ENCODE data around the gene KCTD16.

Gene KCTD16

GRCh38 chr5:144206141-144206540, 35.5 kb downstream of the KCTD16 start:
- no peak for TF ChIP-seq POLR2A (IDR thresholded peaks at IDR 0.05; ENCODE audit: low read depth, low read length)
- no peak for FAIRE-seq
- no peak for DNase-seq (ENCODE audit: insufficient read length, low spot score)

GRCh38 chr5:144207875-144208444, 37.3 kb downstream of the KCTD16 start:
- DNase-seq (ENCODE audit: insufficient read length, low spot score) = no peak
- no peak for TF ChIP-seq POLR2A (IDR thresholded peaks at IDR 0.05; ENCODE audit: low read depth, low read length)
- no peak for FAIRE-seq

DNA sequence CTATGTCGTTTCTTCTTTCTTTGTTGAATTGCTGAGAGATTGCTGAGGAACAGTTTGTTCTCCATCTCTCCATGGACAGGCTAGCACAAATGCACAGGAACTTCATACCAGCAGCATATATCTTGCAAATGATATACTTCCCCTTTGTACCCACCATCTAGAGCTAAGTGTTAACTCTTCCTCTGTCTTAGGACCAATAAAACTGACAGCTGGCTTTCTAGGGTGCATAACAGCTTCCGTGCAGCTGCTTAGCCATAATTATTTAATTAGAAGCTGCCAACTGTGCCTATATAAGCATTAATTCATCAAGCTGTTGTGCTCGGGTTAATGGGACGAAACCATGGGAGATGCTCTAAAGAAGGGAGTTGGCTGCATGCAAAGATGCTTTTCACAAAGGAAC, 38.7 kb downstream of the KCTD16 start:
- DNase-seq (ENCODE audit: insufficient read length, low spot score) = no peak
- TF ChIP-seq POLR2A (IDR thresholded peaks at IDR 0.05; ENCODE audit: low read depth, low read length) = no peak
- FAIRE-seq = no peak

DNA sequence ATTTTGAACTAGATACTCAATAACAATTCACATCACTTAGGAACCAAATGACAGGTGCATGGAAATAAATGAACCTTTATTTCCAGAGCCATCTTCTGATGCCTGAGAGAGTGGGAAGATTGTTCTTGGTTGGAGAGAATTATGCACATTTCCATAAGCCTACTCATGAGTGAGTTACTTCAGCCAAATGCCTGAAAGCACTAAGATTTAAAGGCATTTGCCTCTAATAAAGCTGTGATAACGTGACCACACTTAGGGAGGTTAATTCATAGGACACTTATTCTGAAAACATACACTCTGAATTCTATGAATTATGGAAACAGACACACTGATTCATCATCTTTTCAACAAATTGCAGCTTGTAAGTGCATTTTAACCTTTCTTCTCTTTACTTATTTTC, 40.0 kb downstream of the KCTD16 start:
- DNase-seq (ENCODE audit: insufficient read length, low spot score) = no peak
- no peak for TF ChIP-seq POLR2A (IDR thresholded peaks at IDR 0.05; ENCODE audit: low read depth, low read length)
- no peak for FAIRE-seq

GRCh38 chr5:144219869-144220268, 49.2 kb downstream of the KCTD16 start:
- FAIRE-seq = no peak
- TF ChIP-seq POLR2A (IDR thresholded peaks at IDR 0.05; ENCODE audit: low read depth, low read length) = no peak
- no peak for DNase-seq (ENCODE audit: insufficient read length, low spot score)

GRCh38 chr5:144227363-144227999, 56.8 kb downstream of the KCTD16 start:
- TF ChIP-seq POLR2A (IDR thresholded peaks at IDR 0.05; ENCODE audit: low read depth, low read length) = no peak
- DNase-seq (ENCODE audit: insufficient read length, low spot score) (no peak), FAIRE-seq (no peak)

DNA sequence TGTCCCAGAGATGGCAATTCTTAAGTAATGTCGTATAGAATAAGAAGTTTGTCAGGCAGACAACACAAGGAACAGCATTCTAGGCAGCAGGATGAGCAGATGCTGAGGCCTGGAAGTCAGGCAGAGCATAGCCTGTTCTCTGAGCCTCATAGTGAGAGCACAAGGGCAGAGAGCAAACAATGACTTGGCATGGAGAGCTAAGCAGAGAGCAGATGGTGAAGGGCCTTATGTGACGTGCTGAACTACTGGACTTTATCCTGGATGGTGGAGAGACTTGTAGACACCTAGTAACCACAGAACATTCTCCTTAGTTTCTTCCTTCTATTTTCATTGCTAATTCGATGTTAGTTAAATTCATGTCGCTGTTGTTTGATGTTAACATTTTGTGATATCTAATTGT, 60.1 kb downstream of the KCTD16 start:
- FAIRE-seq = no peak
- DNase-seq (ENCODE audit: insufficient read length, low spot score) = no peak
- no peak for TF ChIP-seq POLR2A (IDR thresholded peaks at IDR 0.05; ENCODE audit: low read depth, low read length)

GRCh38 chr5:144232285-144232684, 61.6 kb downstream of the KCTD16 start:
- no peak for DNase-seq (ENCODE audit: insufficient read length, low spot score)
- TF ChIP-seq POLR2A (IDR thresholded peaks at IDR 0.05; ENCODE audit: low read depth, low read length) = no peak
- no peak for FAIRE-seq

DNA sequence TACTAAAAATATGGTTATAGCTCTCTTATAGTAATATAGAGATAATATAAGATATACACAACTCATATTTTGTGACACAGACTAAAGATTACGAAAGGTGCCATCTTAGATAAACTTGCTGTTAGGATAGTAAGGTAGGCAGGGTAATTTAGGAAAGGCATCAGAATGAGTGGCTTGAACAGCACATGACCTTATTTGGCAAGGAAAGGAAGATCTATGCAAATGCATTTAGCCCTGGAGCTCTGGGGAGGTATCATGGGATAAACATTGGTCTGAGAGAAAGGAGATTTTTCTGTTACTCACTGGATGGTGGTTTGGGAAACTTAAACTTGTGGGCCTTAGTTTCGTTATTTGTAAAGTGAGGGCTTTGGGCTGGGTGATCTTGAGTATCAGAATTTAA, 65.8 kb downstream of the KCTD16 start:
- DNase-seq (ENCODE audit: insufficient read length, low spot score) (no peak), FAIRE-seq (no peak)
- no peak for TF ChIP-seq POLR2A (IDR thresholded peaks at IDR 0.05; ENCODE audit: low read depth, low read length)

DNA sequence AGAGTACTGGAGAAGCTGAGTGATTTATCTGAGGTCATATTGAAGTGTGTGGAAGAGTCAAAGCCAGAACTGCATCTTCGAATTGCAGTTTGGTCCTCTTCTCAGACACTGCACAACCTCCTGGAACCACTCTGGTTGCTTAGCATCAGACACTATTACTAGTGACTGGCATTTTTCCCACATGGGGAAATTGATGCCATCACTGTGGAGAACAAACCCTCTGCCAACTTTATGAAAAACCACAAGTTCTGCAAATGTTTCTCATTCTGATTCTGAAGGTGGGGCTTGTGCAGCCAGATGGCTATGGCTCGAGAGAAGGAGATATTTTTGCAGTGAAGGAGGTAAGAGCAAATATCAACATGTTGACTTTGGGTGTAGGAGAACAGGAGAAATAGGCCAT, 67.2 kb downstream of the KCTD16 start:
- no peak for TF ChIP-seq POLR2A (IDR thresholded peaks at IDR 0.05; ENCODE audit: low read depth, low read length)
- FAIRE-seq = no peak
- DNase-seq (ENCODE audit: insufficient read length, low spot score) = no peak

- TF ChIP-seq POLR2A (IDR thresholded peaks at IDR 0.05; ENCODE audit: low read depth, low read length) = no peak
- DNase-seq (ENCODE audit: insufficient read length, low spot score) (no peak), FAIRE-seq (no peak)
These were observed 76.5 kb downstream of the KCTD16 start for GRCh38 chr5:144247131-144247530.

DNA sequence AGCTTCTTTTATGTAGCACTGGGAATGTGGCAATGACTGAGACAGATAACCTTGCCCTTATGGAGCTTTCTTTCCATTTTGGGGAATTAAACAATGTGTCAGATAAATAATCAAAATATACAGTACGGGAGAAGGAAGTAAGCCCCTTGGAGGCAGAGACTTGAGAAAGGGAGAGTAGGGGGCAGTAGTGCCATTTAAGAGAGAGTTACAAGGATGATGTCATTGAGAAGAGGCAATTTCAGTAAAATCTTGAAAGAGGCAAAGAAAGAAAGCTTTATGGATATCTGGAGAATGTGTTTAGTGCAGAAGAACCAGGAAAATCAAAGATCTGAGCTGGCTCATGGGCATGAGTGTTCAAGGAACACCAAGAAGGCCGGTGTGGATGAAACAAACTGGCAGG, 77.3 kb downstream of the KCTD16 start:
- no peak for TF ChIP-seq POLR2A (IDR thresholded peaks at IDR 0.05; ENCODE audit: low read depth, low read length)
- no peak for DNase-seq (ENCODE audit: insufficient read length, low spot score)

GRCh38 chr5:144249755-144250464, 79.2 kb downstream of the KCTD16 start:
- no peak for TF ChIP-seq POLR2A (IDR thresholded peaks at IDR 0.05; ENCODE audit: low read depth, low read length)
- DNase-seq (ENCODE audit: insufficient read length, low spot score) = no peak
- no peak for FAIRE-seq

More for the DNA sequence above, 77.3 kb downstream of the KCTD16 start:
- FAIRE-seq = no peak

DNA sequence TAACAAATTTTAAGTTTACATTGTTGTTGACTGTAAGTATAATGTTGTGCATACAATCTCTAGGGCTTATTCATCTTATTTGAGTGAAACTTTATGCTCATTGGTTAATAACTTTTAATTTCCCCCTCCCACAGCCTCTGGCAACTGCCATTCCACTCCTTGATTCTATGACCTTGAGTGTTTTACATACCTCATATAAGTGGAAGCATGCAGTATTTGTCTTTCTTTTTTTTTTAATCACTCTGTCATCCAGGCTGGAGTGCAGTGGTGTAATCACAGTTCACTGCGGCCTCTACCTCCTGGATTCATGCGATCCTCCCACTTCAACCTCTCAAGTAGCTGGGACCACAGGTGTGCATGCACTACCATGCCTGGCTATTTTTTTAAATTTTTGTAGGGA, 83.9 kb downstream of the KCTD16 start:
- FAIRE-seq (no peak), DNase-seq (ENCODE audit: insufficient read length, low spot score) (no peak)

DNA sequence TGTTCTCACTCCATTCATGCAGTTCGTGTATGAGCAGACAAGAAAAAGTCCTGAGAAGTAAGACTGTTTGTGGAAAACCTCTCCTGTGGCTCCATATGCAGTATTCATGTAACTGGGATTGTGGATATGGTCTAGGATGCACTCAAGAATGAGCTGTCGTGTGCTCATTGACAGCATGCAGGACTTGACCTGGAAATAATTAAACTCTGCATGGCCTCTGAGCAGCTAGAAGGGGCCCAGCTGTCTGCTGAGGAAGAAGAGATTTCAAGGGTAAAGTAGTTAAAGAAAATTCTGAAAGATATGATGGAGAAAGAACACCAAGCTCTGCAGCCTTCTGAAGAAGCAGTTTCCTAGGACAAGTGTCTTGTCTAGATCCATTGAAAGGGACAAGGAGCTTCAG, 89.4 kb downstream of the KCTD16 start:
- no peak for TF ChIP-seq POLR2A (IDR thresholded peaks at IDR 0.05; ENCODE audit: low read depth, low read length)
- FAIRE-seq (no peak), DNase-seq (ENCODE audit: insufficient read length, low spot score) (no peak)

More for the DNA sequence above, 83.9 kb downstream of the KCTD16 start:
- no peak for TF ChIP-seq POLR2A (IDR thresholded peaks at IDR 0.05; ENCODE audit: low read depth, low read length)

Measured in H54 (cell line).